Measurements from ENCODE around the gene NCOA7. TPM values are rescaled to one million over a fixed set of nuclear protein-coding genes. Genes with fewer than 3 reads are reported as not detected.
"Not testable (repeated sequence)": the region's sequence is repeated elsewhere in the genome, so short reads cannot be mapped to it uniquely, and the experiment has no call there.

NCOA7 gene
- total RNA-seq, 4 donors from 2014 or later = 16.7 to 28.3 (median 21.2) TPM

DNA sequence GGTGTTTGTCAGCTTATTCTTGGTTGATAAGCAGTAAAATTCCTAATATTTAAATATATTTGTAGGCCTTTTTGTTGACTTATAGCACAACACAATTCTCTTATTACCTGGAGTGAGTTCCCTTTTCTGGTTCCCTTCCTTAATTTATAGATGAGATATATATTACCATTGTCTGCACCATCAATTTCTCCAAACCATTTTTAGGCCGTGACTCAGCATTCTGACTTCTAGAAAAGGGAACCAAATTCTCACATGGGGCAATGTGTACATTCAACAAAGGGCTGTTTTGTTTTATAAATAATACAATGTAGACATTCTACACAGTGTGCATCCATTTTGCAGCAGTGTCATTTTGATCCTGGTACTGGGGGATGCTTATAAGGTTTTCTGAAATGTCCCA, 52.8 kb downstream of the NCOA7 start:
- no peaks in the 10 kb centered on the region for H3K4me1 ChIP-seq
- H3K27me3 ChIP-seq = no peaks in the 10 kb centered on the region
- no peak overlapping the region for H3K4me3 ChIP-seq
- H3K27ac ChIP-seq = peak overlapping the region in 1 of 4 donors; percentile 15
- no peak for DNase-seq
- intact Hi-C loops (cut with DNase I; ENCODE audit: low total_unique reads) (no loop called here), in situ Hi-C loops (cut with MboI; ENCODE audit: low pct_ligation_motif_present in 1 of 4, low pct_unique_long_range_greater_than_20kb in 1 of 4, low sequenced_read_pairs in 3 of 4) (no loop called here)
- H3K36me3 ChIP-seq = no peaks in the 10 kb centered on the region
- 88 to 92% methylated on average over 1 of the region's 1 CpG for WGBS, 2 donors (ENCODE audit: low coverage in 1 of 2)
- no peaks in the 10 kb centered on the region for H3K9me3 ChIP-seq
- TF ChIP-seq POLR2A (IDR thresholded peaks at IDR 0.05) = no peak
- TF ChIP-seq EP300 (IDR thresholded peaks at IDR 0.05; ENCODE audit: low read depth) = no peak
- TF ChIP-seq POLR2AphosphoS5 (IDR thresholded peaks at IDR 0.05) = no peak
- TF ChIP-seq, protein P1, sequence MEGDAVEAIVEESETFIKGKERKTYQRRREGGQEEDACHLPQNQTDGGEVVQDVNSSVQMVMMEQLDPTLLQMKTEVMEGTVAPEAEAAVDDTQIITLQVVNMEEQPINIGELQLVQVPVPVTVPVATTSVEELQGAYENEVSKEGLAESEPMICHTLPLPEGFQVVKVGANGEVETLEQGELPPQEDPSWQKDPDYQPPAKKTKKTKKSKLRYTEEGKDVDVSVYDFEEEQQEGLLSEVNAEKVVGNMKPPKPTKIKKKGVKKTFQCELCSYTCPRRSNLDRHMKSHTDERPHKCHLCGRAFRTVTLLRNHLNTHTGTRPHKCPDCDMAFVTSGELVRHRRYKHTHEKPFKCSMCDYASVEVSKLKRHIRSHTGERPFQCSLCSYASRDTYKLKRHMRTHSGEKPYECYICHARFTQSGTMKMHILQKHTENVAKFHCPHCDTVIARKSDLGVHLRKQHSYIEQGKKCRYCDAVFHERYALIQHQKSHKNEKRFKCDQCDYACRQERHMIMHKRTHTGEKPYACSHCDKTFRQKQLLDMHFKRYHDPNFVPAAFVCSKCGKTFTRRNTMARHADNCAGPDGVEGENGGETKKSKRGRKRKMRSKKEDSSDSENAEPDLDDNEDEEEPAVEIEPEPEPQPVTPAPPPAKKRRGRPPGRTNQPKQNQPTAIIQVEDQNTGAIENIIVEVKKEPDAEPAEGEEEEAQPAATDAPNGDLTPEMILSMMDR (IDR thresholded peaks at IDR 0.05) = no peak

DNA sequence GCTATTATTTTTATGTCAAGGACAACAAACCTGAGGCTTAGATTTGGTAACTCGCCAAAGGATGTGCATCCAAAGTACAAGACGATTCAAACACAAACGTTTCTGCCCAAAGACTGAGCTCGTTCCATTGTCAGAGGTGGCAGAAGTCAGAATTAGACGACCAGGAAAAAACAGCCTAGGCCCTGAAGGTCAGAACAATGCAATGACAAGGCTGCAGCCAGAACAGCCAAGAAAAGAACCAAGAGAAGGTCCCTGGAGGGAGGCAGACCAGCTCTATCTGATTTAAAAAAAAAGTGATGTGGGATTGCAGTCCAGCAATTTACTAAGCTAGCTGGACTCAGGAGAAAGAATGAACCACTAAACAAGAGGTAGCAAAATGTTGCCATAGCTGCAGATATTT, 54.2 kb downstream of the NCOA7 start:
- TF ChIP-seq, protein P1 (IDR thresholded peaks at IDR 0.05) = no peak
- no peak for TF ChIP-seq POLR2AphosphoS5 (IDR thresholded peaks at IDR 0.05)
- no peak for TF ChIP-seq EP300 (IDR thresholded peaks at IDR 0.05; ENCODE audit: low read depth)
- no peak for TF ChIP-seq POLR2A (IDR thresholded peaks at IDR 0.05)
- intact Hi-C loops (cut with DNase I; ENCODE audit: low total_unique reads) (no loop called here), in situ Hi-C loops (cut with MboI; ENCODE audit: low pct_ligation_motif_present in 1 of 4, low pct_unique_long_range_greater_than_20kb in 1 of 4, low sequenced_read_pairs in 3 of 4) (no loop called here)
- DNase-seq = no peak
- H3K27ac ChIP-seq = peak overlapping the region in 1 of 4 donors; percentile 12
- H3K27me3 ChIP-seq = no peaks in the 10 kb centered on the region
- no peaks in the 10 kb centered on the region for H3K36me3 ChIP-seq
- WGBS, 2 donors (ENCODE audit: low coverage in 1 of 2) = 77% methylated on average over 5 of the region's 5 CpGs; no CpG with 5 or more reads in 1 of the 2 donors
- no peaks in the 10 kb centered on the region for H3K4me1 ChIP-seq
- no peaks in the 10 kb centered on the region for H3K9me3 ChIP-seq
- no peak overlapping the region for H3K4me3 ChIP-seq

DNA sequence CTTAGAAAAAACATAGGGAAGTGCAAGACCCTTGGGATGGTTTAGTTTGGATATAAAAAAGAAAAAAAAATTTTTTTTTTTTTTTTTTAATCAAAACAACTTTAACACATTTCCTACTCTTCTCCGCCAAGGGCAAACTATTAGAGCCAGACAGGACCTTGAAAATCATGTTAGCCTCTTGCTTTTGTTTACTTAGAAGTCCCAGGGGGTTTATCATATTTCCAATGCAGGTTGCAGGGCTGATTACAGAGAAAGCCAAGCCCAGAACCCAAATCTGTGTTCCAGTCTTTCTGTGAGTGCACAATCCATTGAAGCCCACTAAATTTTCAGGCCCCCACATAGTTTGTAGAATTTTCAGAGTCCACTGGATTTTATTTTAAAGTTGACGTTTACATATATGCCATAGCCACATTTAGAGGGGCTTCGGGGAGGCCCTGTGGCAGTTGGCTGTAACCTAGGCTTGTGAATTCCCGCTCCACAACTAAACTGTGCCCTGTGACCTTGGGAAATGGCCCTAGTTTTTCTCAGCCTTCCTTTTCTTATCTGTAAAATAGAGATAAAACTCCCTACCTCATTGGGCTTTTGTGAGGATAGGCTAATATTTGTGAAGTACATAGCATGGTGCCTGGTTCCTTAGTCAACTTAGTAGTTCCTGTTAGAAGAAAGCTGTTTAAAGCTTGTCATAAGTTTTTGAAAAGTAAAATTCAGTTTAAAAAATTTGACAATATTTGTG, 55.7 kb downstream of the NCOA7 start:
- in situ Hi-C loops (cut with MboI; ENCODE audit: low pct_ligation_motif_present in 1 of 4, low pct_unique_long_range_greater_than_20kb in 1 of 4, low sequenced_read_pairs in 3 of 4) = no loop called here
- Histone ChIP-seq H3K27ac (no peak overlapping the region), H3K27me3 (no peaks in the 10 kb centered on the region), H3K4me3 (no peak overlapping the region), H3K9me3 (no peaks in the 10 kb centered on the region), H3K36me3 (no peaks in the 10 kb centered on the region), H3K4me1 (no peaks in the 10 kb centered on the region)
- DNase-seq = no peak
- intact Hi-C loops (cut with DNase I; ENCODE audit: low total_unique reads) = no loop called here
- 91 to 92% methylated on average over 2 to 4 of the region's 4 CpGs for WGBS, 2 donors (ENCODE audit: low coverage in 1 of 2)
- TF ChIP-seq EP300 (IDR thresholded peaks at IDR 0.05; ENCODE audit: low read depth) (no peak), POLR2A (IDR thresholded peaks at IDR 0.05) (no peak), POLR2AphosphoS5 (IDR thresholded peaks at IDR 0.05) (no peak)
- TF ChIP-seq, protein P1 (IDR thresholded peaks at IDR 0.05) = no peak

DNA sequence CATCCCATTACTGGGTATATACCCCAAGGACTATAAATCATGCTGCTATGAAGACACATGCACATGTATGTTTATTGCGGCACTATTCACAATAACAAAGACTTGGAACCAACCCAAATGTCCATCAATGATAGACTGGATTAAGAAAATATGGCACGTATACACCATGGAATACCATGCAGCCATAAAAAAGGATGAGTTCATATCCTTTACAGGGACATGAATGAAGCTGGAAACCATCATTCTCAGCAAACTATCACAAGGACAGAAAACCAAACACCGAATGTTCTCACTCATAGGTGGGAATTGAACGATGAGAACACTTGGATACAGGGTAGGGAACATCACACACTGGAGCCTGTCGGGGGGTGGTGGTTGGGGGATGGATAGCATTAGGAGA, 57.5 kb downstream of the NCOA7 start:
- H3K4me3 ChIP-seq; intact Hi-C loops (cut with DNase I; ENCODE audit: low total_unique reads); H3K27me3 ChIP-seq; DNase-seq; in situ Hi-C loops (cut with MboI; ENCODE audit: low pct_ligation_motif_present in 1 of 4, low pct_unique_long_range_greater_than_20kb in 1 of 4, low sequenced_read_pairs in 3 of 4); H3K36me3 ChIP-seq; H3K4me1 ChIP-seq; H3K9me3 ChIP-seq; H3K27ac ChIP-seq: not testable (repeated sequence)
- WGBS, 2 donors (ENCODE audit: low coverage in 1 of 2) = 98 to 100% methylated on average over 1 to 5 of the region's 5 CpGs

DNA sequence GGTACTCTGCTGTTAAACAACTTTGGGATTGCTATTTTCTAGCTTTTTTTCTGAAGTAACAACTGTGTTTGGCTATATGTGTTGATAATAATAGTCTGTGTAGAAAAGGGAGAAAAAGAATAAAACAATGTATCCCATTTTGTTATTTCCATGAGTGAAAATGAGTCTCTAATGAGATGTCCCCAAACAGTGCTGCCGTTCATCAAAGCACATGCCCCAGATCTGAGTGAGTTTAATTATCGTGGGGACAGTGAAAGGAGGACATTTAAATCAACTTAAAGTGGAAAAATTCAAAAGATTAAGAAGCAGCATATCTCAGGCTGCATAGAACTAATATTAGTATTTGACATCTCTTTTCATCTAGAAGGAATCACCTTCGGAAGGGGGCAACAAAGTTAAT, 59.6 kb downstream of the NCOA7 start:
- H3K27me3 ChIP-seq = no peaks in the 10 kb centered on the region
- in situ Hi-C loops (cut with MboI; ENCODE audit: low pct_ligation_motif_present in 1 of 4, low pct_unique_long_range_greater_than_20kb in 1 of 4, low sequenced_read_pairs in 3 of 4) = loop anchor here in 1 of 4 donors (10.0 kb wide), 1 partner anchor 104 kb away; the partner anchor contains the start of gene HINT3
- intact Hi-C loops (cut with DNase I; ENCODE audit: low total_unique reads) = no loop called here
- H3K4me3 ChIP-seq = no peak overlapping the region
- DNase-seq = no peak
- WGBS, 2 donors (ENCODE audit: low coverage in 1 of 2) = 86 to 96% methylated on average over 3 of the region's 3 CpGs
- no peaks in the 10 kb centered on the region for H3K4me1 ChIP-seq
- H3K36me3 ChIP-seq = no peaks in the 10 kb centered on the region
- TF ChIP-seq, protein P1 (IDR thresholded peaks at IDR 0.05) = no peak
- TF ChIP-seq POLR2AphosphoS5 (IDR thresholded peaks at IDR 0.05) (no peak), POLR2A (IDR thresholded peaks at IDR 0.05) (no peak)
- H3K27ac ChIP-seq = no peak overlapping the region
- no peaks in the 10 kb centered on the region for H3K9me3 ChIP-seq
